GM12891 (cell line): ENCODE measurements around the gene OR2A7. TPM values are rescaled to one million over a fixed set of nuclear protein-coding genes. Genes with fewer than 3 reads are reported as not detected.
"Not testable (repeated sequence)": the region's sequence is repeated elsewhere in the genome, so short reads cannot be mapped to it uniquely, and the experiment has no call there.

Source experiments
- DNase-seq: peaks from one replicate; pipeline ENCODE4 v3.0.0; 2011; ENCODE audit warnings: low spot score; ENCODE audit not compliant: insufficient read length
- FAIRE-seq: peaks from 2 replicates; lab custom pipeline; 2011; peaks lifted over from hg19 to GRCh38; lab: Jason Lieb, UNC
- polyA plus RNA-seq: library from polyadenylated mRNA; unstranded; fragments of >200 nt; gene quantifications from one replicate; pipeline ENCODE4 v1.2.1, GENCODE V29; 2012; ENCODE audit warnings: low read depth, missing spikeins, inconsistent platforms; ENCODE audit not compliant: missing spikeins

Gene OR2A7, protein sequence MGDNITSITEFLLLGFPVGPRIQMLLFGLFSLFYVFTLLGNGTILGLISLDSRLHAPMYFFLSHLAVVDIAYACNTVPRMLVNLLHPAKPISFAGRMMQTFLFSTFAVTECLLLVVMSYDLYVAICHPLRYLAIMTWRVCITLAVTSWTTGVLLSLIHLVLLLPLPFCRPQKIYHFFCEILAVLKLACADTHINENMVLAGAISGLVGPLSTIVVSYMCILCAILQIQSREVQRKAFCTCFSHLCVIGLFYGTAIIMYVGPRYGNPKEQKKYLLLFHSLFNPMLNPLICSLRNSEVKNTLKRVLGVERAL
- 0.51 TPM for polyA plus RNA-seq

DNA sequence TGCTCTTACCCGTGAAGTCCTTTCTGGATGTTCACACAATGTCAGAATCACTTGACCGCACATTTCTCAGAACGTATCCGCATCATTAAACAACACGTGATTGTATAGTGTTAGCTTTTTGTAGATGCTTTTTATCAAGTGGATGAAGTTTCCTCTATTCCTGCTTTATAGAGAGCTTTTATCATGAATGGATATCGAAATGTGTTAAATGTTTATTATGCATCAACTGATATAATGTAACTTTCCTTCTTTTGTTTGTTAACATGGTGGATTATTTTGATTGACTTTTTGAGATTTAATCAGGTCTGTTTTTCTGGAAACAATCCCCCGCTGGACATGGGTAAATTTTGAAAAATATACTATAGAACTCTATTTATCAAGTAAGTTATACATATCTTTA lies at the start of gene OR2A7:
OR2A7 (minus strand) TSS at position 101 of the 400 bp plus-strand sequence. CDS start 5,164 bp downstream, outside the sequence.
- not testable (repeated sequence) for FAIRE-seq, DNase-seq

DNA sequence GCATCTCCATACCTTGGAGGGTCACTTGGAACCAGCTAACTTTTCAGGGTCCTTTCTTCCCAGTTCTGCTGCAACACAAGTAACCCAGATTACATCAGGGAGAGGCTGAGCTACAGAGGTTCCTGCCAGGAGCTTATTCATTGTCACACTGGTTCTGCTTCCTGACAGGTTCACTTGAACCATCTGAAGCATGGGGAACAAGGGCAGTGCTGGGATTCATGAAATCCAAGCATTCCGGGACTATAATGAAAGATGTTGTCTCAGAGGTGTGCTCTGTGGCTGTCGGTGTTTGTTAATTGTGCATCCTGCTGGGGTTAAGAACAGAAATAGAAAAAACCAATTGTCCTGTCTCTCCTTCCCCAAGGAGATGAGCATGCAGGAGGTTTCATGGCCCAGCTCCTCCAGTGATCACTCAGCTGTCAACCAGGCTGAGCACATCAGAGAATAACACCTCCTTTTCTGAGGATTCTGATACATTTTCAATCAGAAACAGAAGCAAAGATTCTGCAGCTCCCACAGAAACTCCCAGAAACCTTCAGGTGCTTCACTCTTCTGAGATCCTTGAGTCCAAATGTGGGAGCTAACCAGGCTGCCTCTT lies 47.4 kb upstream of the OR2A7 start, which contains the start of gene OR2A1:
OR2A1 (plus strand) TSS at position 548 of the 598 bp plus-strand sequence. CDS start 5,706 bp downstream, outside the sequence.
- DNase-seq, result not testable (repeated sequence)
- FAIRE-seq, result peak; percentile 54

DNA sequence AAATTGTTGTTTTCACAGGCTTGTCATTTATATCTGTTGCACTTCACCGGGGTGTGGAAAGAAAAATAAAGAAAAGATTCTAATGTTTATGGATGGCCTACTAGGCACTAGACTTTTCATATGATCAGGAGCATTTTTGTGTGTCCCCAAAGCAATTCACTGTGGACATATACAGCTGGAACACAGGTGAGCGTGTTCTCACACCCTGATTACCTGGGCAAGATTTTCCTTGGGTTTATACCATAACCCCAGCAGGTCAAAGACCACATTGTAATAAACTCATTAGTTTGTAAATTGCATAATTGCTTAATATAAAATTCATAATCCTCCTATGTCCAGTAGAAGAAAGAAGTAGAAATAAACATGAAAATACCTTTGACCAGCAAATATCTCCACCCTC lies 46.6 kb upstream of the OR2A7 start:
- not testable (repeated sequence) for DNase-seq
- peak; percentile 16 for FAIRE-seq

DNA sequence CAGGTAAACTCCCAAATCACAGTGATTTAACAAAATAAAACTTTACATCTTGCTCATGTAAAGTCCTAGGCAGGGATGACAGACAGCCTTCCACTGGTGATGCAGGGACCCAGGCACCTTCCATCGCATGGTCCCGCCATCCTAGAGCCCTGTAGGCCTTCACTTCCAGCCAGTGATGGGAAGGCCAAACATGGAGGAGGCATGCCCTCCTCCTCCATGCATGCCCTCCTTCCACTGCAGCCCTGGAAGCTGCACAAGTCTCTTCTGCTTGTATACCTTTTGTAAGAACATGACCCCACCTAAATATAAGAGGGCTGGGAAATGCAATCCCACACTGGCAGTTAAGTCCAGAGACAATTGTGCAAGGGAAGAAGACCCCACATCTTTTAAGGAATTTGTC lies 45.1 kb upstream of the OR2A7 start:
- DNase-seq, result not testable (repeated sequence)
- FAIRE-seq, result peak; percentile 86

DNA sequence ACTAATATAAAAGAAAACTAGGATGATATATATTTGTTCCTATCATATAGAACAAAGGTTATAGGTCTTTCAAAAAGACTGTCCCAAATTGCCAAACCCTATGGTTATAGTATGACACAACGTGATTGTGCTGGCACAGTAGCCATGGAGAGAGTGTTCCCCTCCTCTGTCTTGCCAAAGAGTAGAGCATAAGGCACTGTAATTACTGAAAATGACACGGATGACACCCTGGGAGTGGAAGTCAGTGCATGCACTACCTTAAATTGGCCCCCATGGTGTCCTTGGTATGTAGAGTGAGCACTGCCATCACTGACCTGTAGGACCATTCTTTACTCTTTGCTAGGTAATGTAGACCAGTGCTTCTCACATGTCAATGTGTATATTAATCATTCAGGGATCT lies 40.6 kb upstream of the OR2A7 start:
- DNase-seq, result not testable (repeated sequence)
- peak; percentile 82 for FAIRE-seq

DNA sequence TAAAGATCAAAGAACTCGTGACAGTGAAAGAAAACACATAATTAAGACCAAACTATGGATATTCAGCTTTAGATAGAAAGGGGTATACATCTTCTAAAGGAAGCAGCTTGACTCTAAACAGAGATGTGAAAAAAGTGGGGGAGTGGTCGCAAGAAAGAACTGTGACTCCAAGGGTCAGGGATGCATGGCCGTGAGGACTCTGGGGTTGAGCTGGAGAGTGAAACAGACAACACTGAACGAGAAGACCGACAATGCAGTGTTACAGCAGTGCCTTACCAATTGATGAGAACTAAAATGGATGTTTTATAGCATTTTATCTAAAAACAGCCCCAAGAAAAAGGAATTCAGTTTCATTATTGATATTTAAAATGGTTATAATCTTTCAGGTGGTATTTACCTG lies 39.0 kb upstream of the OR2A7 start:
- not testable (repeated sequence) for DNase-seq, FAIRE-seq

DNA sequence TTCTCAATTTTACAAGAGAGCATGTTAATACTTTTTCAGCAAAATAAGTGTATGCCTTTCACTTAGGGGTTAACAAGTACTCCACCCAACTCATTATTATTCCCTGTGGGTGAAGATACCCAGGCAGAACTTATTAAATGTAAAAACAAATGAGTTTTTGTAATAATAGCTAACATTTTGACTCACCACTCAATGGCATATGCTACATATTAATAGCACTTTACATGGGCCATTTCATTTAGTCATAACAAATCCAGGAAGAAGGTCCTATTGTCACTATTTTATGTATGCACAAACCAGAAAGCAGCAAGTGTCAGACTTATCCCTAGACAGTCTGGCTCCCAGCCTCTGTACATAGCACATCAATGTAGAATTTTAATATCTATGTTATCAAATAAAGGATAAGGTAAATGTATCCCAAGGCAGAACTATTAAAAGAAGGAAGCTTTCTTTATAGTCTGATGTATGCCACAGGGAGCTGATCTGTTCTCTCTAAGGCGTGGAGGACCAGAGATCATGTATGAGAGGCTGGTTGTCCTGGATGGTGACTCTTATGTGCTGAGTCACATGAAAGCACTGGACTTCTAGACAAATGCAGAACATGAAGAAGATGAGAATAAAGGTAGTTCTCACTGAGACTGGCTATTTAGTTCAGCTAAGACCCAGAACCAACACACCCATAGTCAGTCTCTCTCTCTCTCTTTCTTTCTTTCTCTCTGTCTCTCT lies 38.1 kb upstream of the OR2A7 start:
- DNase-seq, result not testable (repeated sequence)
- peak; percentile 38 for FAIRE-seq

DNA sequence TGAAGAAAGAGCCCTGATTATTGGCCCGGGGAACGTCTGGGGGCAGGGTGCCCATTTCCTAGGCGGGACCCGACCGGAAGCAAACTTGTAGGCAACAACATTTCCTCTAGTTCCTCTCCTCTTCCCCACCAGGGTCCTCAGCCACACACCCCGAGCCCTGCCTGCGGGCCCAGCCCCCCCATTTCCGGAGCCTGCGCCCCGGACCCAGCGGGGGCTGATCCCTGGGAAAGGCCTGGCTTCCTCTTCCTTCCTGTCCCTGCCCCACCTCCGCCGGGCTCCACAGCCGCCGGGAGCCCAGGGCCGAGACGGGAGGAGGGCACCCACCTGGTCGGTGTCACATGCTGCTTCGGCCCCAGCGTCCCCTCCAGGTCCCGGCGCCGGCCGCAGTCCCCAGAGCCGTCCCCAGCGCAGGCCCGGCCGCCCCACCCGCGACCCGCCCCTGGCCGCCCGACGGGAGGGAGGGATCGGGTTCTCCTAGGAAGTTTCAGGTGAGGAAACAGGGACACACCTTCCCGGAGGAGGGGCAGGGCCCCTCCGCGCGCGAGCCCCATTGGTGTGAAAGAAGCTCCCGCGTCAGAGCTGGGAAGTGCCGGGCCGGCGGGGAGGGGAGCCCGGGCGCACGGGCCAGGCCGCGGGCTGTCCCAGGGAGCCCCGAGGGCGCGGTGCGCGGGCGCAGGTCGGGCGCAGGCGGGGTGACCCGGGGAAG lies 29.4 kb upstream of the OR2A7 start:
- FAIRE-seq, DNase-seq: not testable (repeated sequence)

DNA sequence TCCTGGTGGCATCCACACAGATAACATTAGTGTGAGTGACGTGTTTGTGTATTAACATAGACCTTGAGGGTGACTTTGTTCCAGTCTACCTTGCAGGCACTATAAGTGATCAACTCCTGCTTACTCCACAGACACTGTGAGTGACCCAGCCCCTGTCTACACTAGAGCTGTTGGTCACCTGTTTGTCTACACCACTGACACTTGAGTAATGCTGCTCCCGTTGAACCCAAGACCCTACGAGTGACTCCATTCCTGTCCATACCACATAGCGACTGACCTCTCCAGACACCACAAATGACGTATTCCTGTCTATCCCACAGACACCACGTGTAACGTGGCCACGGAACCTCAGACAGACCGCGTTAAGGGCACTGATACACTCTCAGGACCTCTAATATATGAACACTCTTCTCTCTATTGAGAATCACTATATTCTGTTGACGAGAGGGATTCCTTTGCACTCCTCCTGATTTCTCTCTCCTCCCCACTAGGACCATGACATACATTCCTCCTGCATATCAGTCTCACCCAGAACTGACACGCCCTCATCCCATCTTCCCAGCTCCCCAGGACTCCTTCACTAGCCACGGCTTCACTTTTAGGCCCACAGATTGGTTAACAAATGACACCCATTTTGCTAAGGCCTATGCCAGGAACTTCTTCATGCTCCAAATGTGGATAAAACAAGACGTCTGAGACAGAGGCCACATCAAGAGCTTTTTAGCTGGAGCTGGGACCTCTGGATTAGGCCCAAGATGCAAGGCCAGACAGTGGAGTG lies 28.0 kb upstream of the OR2A7 start:
- not testable (repeated sequence) for FAIRE-seq

DNA sequence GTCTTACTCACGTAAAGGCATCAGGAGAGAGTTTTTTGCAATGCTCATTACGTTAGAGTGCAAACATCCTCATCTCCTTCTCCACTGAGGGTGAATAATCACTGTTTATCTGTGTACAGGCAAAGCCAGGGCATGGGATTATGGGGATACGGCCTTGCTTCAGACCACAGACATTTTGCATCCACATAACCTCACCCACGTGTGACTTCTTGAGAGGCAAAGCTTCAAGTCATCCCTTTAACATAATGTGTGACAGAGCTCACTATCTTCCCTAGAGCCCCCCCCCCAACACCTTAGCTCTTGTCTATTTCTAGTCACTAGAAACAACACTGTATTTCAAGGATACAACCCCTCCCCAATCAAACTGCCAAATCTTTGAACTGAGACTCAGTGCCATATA lies 27.0 kb upstream of the OR2A7 start:
- not testable (repeated sequence) for FAIRE-seq, DNase-seq

More for the DNA sequence above, 28.0 kb upstream of the OR2A7 start:
- DNase-seq, result not testable (repeated sequence)

DNA sequence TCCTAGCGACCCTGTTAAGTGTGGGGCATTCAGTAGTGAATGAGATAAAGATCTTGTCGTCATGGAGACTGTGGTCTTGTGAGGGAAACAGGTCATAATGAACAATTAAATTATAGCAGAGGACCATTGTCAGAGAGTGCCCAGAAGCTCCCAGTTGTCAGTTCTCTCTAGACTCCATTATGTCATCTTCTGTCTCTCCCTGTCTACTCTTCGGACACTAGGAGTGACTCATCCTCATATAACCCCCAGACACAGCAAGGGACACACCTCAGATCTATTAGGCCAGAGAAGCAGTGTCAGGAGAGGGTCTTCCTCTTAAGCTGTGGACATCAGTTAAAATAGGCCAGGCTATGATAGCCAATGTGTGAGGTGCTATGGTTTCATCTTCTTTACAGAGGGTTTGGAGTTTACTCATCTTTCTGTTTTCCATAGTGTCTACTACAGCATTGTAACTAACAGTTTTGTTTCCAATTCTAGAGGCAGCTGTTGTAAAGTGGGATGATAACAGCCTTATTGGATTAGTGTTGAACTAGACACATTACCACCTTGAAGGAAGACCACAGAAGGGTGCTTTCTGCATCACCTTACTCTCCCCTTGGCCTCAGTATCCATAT lies 22.7 kb upstream of the OR2A7 start:
- not testable (repeated sequence) for FAIRE-seq, DNase-seq

DNA sequence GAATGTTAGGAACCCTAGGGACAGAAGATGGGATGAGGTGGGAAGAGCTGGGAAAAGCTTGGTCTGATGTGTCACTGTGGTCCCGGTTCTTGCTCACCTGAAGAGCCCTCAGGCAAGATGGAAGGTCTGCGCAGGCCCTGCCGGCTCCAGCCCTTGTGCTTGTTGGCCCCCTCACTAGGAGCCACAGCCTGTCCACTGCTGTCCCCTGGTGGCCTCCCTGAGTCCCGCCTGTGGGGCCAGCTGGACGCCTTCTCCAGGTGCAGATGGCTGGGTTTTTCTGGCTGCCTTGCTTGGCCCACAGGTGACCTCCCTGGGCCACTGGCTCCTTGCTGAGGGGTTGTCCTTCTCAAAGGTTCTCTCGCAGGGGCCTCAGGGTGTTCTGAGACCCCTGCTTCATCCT lies 19.1 kb upstream of the OR2A7 start:
- not testable (repeated sequence) for FAIRE-seq, DNase-seq

DNA sequence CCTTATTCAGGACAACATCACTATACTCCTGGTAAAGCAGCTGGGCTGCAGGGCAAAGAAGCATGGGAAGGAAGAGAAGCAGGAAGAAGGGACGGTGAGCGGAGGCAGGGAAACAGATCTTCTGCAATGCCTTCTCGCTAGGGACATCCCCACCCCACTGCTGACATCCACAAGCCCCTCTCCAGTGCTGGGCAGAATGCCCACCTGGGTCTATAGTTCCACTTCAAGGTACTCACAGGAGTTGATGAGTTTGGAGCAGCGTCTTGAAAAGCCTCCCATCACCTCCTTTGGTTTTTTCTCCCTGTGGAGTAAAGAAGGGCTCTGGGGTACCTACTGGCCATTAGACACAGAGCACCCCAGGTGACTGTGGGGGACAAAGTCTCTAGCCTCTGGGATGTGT lies 17.9 kb upstream of the OR2A7 start:
- not testable (repeated sequence) for DNase-seq, FAIRE-seq

DNA sequence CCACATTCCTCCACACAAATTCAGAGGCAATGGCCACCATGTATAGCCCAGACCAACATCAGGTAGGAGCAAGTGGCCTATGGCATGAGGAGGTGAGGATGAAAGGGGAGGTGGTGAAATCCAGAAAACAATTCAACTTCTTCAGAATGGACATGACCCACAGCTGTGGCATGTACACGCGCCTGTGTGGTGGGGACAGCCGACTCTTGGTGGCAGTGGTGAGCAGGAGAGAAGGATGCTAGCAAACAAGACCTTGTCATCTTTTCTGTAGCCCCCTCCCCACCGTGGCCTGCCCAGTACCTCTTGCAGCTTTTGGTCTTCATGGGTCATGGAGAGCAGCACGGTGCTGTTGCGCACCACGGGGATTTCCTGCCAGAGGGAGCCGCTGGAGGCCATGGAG lies 17.4 kb upstream of the OR2A7 start:
- FAIRE-seq, DNase-seq: not testable (repeated sequence)

DNA sequence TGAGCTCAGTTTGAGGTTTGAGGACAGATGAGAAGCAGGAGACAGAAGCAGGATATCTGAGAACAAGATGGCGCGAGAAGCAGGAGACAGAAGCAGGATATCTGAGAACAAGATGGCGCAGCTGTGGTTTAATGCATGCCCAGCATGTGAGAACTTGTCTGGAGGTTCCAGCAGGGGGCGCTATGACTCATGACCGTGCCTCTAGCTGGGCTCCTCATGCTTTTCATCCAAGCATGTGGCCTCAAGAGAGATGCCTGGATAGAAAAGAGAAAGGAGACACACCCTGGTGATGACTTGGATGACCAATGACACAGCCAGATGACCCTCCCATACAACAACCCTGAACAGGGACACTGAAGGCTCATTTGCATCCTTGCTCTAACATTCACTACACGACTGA lies 15.4 kb upstream of the OR2A7 start:
- peak; percentile 92 for FAIRE-seq
- DNase-seq, result not testable (repeated sequence)

DNA sequence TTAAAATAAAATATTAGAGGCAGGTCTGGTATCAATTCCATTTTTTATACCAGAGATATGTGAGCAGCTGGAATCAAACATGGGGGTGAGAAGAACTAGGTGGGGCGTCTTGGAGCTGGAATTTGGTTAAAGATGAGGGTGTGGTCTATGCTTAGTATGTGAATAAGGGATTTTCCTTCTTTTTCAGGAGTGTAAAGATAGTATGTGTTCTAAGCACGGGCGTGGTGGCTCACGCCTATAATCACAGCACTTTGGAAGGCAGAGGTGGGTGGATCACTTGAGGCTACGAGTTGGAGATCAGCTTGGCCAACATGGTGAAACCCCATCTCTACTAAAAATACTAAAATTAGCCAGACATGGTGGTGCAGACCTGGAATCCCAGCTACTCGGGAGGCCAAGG lies 10.7 kb upstream of the OR2A7 start:
- FAIRE-seq, DNase-seq: not testable (repeated sequence)

DNA sequence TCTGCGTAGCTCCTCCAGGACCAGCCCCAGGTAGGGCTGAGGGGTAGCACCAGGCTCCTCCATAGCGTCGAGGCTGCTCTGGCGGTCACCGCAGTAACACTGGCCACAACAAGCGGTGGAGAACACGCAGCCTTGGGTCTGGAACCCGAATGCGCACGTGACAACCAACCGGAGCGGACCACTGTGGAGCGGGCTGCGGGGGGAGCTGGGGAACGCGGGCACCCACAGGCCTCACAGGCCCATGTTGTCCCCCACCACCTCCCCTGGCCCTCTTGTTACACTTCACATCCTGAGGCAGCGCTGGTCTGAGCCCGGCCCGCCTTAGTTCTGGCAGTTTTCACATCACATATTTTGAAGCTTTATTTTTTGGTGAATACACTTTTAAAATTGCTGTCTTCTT lies 4.6 kb upstream of the OR2A7 start, which contains the start of gene CTAGE8:
CTAGE8 (minus strand) TSS at position 101 of the 400 bp plus-strand sequence; CDS start at position 63, 38 bp downstream.
- FAIRE-seq, DNase-seq: not testable (repeated sequence)

DNA sequence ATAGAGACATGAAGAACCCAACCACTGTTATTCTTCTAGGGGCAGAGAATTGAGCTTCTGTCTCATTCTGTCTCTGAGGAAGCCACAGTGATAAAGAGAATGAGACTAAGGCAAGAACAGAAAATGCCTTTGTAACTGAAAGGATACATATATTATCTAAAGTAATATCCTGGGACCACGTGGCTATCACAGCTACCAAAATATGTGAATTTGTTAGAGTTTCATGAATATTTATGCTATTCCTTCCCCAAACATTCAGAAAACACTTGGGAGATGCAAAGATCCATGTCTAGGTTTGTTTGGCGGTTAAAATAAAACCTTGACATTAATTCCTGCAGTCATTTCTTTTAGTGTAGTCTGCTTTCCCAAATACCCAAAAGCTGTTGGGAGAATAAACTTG lies 2.5 kb downstream of the OR2A7 start:
- not testable (repeated sequence) for FAIRE-seq, DNase-seq
